ENCODE results near the gene ACSL3. TPM values are rescaled to one million over a fixed set of nuclear protein-coding genes. Genes with fewer than 3 reads are reported as not detected.

The ACSL3 gene
- total and polyA plus RNA-seq, 3 donors from 2014 or later: 66.7 to 96.6 (median 87.4) TPM

DNA sequence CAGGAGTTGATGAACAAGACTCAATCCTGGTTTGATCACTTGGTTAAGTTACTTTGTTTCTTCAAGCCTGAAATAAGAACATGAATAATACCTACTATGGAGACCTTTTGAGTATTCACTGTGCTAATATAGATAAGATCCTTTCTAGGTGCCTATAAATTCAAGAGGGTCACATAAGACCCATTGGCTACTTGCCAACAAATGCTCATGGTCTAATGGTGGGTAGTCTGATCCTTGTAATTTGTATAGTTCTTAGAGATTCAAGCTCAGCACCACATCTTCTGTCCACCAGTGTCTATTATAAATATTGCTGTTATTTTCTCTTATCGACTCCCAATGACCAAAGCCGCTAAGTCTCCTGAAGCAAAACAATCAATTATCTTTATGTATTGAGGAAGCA is 27.4 kb upstream of the ACSL3 start:
- DNase-seq: no peak
- 95 to 96% methylated on average over 2 of the region's 2 CpGs for WGBS, 2 donors
- TF ChIP-seq POLR2A (IDR thresholded peaks at IDR 0.05): no peak
- TF ChIP-seq, protein P1, sequence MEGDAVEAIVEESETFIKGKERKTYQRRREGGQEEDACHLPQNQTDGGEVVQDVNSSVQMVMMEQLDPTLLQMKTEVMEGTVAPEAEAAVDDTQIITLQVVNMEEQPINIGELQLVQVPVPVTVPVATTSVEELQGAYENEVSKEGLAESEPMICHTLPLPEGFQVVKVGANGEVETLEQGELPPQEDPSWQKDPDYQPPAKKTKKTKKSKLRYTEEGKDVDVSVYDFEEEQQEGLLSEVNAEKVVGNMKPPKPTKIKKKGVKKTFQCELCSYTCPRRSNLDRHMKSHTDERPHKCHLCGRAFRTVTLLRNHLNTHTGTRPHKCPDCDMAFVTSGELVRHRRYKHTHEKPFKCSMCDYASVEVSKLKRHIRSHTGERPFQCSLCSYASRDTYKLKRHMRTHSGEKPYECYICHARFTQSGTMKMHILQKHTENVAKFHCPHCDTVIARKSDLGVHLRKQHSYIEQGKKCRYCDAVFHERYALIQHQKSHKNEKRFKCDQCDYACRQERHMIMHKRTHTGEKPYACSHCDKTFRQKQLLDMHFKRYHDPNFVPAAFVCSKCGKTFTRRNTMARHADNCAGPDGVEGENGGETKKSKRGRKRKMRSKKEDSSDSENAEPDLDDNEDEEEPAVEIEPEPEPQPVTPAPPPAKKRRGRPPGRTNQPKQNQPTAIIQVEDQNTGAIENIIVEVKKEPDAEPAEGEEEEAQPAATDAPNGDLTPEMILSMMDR (IDR thresholded peaks at IDR 0.05): no peak
- intact Hi-C loops (cut with DNase I; ENCODE audit: low total_unique reads): no loop called here
- H3K4me1 ChIP-seq: no peaks in the 10 kb centered on the region
- H3K36me3 ChIP-seq (ENCODE audit: low read depth, missing control alignments): no peaks in the 10 kb centered on the region
- no peaks in the 10 kb centered on the region for H3K9me3 ChIP-seq
- H3K27me3 ChIP-seq: no peaks in the 10 kb centered on the region
- no peak overlapping the region for H3K4me3 ChIP-seq
- H3K27ac ChIP-seq: no peak overlapping the region

DNA sequence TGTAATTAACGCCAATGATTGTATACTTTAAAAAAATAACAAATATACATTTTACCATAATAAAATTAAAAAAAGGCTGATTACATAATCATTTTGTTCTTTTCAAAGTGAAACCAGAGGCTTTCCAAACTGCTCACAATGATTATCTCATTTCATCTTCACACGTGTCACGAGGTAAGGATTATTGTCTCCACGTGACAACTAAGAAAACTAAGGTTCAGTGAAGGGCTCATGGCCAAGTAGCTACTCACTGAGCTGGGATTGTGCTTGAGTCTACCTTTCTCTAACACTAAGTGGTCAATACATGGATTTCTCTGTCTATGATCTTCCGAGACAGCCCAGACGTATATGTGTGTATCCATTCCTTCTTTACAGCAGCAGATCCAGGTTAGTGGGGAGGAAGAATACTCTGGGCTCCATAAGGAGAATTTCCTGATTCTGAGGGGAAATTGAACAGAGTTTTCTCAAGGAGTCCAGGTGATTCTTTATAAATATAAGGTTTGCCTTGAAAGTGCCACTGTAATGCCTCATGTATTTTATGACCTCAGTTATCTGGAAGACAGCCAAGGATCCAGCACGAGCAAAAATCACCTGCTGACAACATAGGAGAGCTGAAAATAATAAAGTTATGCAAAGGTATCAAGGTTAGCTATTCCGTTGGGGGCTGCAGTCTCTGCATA is 25.6 kb upstream of the ACSL3 start:
- no peak for TF ChIP-seq POLR2A (IDR thresholded peaks at IDR 0.05)
- TF ChIP-seq, protein P1 (IDR thresholded peaks at IDR 0.05): no peak
- DNase-seq: no peak
- no peaks in the 10 kb centered on the region for H3K27me3 ChIP-seq
- no peak overlapping the region for H3K4me3 ChIP-seq
- H3K4me1 ChIP-seq: no peaks in the 10 kb centered on the region
- no peak overlapping the region for H3K27ac ChIP-seq
- 64 to 76% methylated on average over 8 of the region's 8 CpGs for WGBS, 2 donors
- intact Hi-C loops (cut with DNase I; ENCODE audit: low total_unique reads): no loop called here
- H3K9me3 ChIP-seq: no peaks in the 10 kb centered on the region
- no peaks in the 10 kb centered on the region for H3K36me3 ChIP-seq (ENCODE audit: low read depth, missing control alignments)

DNA sequence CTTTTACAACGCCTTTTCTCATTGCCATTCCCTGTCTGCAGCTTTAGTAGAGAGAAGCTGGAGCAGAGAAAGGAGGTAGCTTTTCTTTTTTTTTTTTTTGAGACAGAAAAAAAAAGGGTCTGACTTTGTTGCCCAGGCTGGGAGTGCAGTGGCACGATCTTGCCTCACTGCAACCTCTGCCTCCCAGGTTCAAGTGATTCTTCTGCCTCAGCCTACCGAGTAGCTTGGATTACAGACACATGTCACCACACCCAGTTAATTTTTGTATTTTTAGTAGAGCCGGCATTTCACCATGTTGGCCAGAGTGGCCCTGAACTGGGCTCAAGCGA is 25.0 kb upstream of the ACSL3 start:
- Histone ChIP-seq H3K4me1 (no peaks in the 10 kb centered on the region), H3K9me3 (no peaks in the 10 kb centered on the region), H3K27me3 (no peaks in the 10 kb centered on the region), H3K27ac (no peak overlapping the region), H3K36me3 (ENCODE audit: low read depth, missing control alignments) (no peaks in the 10 kb centered on the region), H3K4me3 (no peak overlapping the region)
- intact Hi-C loops (cut with DNase I; ENCODE audit: low total_unique reads): no loop called here
- TF ChIP-seq, protein P1 (IDR thresholded peaks at IDR 0.05): no peak
- no peak for TF ChIP-seq POLR2A (IDR thresholded peaks at IDR 0.05)
- WGBS, 2 donors: 75 to 88% methylated on average over 5 of the region's 5 CpGs
- no peak for DNase-seq

DNA sequence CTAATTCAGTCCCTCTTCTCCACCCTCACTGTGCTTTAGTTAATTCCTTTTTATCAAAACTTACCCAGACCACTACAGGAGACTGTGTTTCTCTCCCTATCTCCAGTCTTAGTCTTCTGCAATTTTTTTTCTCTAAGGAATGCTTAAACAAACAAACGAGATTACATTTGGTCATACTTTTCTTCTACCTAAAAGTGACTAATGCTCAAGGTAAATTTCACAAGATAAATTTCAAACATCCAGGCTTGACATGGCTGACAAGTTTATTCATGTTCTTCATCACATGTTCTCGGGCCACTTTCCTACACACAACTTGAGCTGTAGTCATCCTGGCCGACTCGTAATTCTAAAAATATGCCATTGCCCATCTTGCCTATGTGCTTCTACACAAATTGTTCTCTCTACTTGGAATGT is 23.2 kb upstream of the ACSL3 start:
- intact Hi-C loops (cut with DNase I; ENCODE audit: low total_unique reads): no loop called here
- H3K9me3 ChIP-seq: no peaks in the 10 kb centered on the region
- no peak overlapping the region for H3K4me3 ChIP-seq
- H3K36me3 ChIP-seq (ENCODE audit: low read depth, missing control alignments): no peaks in the 10 kb centered on the region
- 81 to 84% methylated on average over 4 of the region's 4 CpGs for WGBS, 2 donors
- H3K4me1 ChIP-seq: no peaks in the 10 kb centered on the region
- H3K27ac ChIP-seq: no peak overlapping the region
- no peaks in the 10 kb centered on the region for H3K27me3 ChIP-seq
- TF ChIP-seq, protein P1 (IDR thresholded peaks at IDR 0.05): no peak
- TF ChIP-seq POLR2A (IDR thresholded peaks at IDR 0.05): no peak
- DNase-seq: no peak

All from testis (tissue), 3 donors.